SK-N-SH (cell line): ENCODE measurements around the gene ELMO3. TPM values are rescaled to one million over a fixed set of nuclear protein-coding genes. Genes with fewer than 3 reads are reported as not detected.

Experiments
- CTCF ChIA-PET: fragments of 300-600, 350-600 bp; formaldehyde crosslinking; extraction: SDS; loops from one replicate; lab custom pipeline; 2021; lab: Yijun Ruan, JAX
- POLR2A ChIA-PET: fragments of 350-600 bp; sonication (Branson Sonifier 250); formaldehyde crosslinking; extraction: SDS; loops from one replicate; lab custom pipeline; 2020; ENCODE audit warnings: antibody characterized with exemption, inconsistent platforms; lab: Yijun Ruan, JAX
- DNase-seq: peaks from one replicate; pipeline ENCODE4 v3.0.0; 2012
- H2AFZ ChIP-seq: fragments of 200-600 bp; sonication (generic); 2 replicates; pipeline ENCODE4 v1.8.1; 2016; ENCODE audit warnings: antibody characterized with exemption, mild to moderate bottlenecking, low read depth
- H3F3A ChIP-seq: fragments of 200-600 bp; sonication (generic); replicated peaks from 2 replicates; pipeline ENCODE3; 2016; ENCODE audit warnings: antibody characterized with exemption, mild to moderate bottlenecking; ENCODE audit not compliant: insufficient read depth
- H3K27ac ChIP-seq, 2 experiments: fragments of 200-500 bp in 1 of 2; fragments of 200-600 bp in 1 of 2; sonication (Bioruptor generic) in 1 of 2; sonication (generic), shearing (Covaris generic) in 1 of 2; 2 replicates each; pipeline versions ENCODE4 v1.5.1 to v1.6.1; 2014 to 2016; ENCODE audit warnings: low read depth in 2 of 2, inconsistent platforms in 1 of 2, low read length in 1 of 2, mild to moderate bottlenecking in 1 of 2, mixed read lengths in 1 of 2
- H3K27me3 ChIP-seq: fragments of 200-600 bp; sonication (generic), shearing (Covaris generic); 2 replicates; pipeline ENCODE4 v1.6.1; 2016; ENCODE audit warnings: mixed run types; ENCODE audit not compliant: insufficient read depth
- H3K36me3 ChIP-seq, 2 experiments: fragments of 200-500 bp in 1 of 2; fragments of 200-600 bp in 1 of 2; sonication (Bioruptor generic) in 1 of 2; sonication (generic) in 1 of 2; replicated peaks in 1 of 2; 2 replicates each; pipeline versions ENCODE3 to v1.5.1; 2014 to 2016; ENCODE audit warnings: low read length in 1 of 2, mild to moderate bottlenecking in 1 of 2; ENCODE audit not compliant: insufficient read depth in 2 of 2, control insufficient read depth in 1 of 2
- H3K4me1 ChIP-seq, 2 experiments: fragments of 200-500 bp in 1 of 2; fragments of 200-600 bp in 1 of 2; sonication (Bioruptor generic) in 1 of 2; sonication (generic), shearing (Covaris generic) in 1 of 2; 2 replicates each; pipeline versions ENCODE4 v1.5.1 to v1.6.1; 2014 to 2016; ENCODE audit warnings: low read depth in 1 of 2, low read length in 1 of 2, mixed run types in 1 of 2; ENCODE audit not compliant: insufficient read depth in 2 of 2, control insufficient read depth in 1 of 2
- H3K4me2 ChIP-seq: fragments of 200-600 bp; sonication (generic), shearing (Covaris generic); 2 replicates; pipeline ENCODE4 v1.6.1; 2017; ENCODE audit warnings: mixed run types
- H3K4me3 ChIP-seq, 2 experiments: fragments of 200-500 bp in 1 of 2; fragments of 200-600 bp in 1 of 2; sonication (Bioruptor generic) in 1 of 2; sonication (generic), shearing (Covaris generic) in 1 of 2; 2 replicates each; pipeline versions ENCODE4 v1.5.1 to v1.8.1; 2014 to 2016; ENCODE audit warnings: low read depth in 2 of 2, inconsistent platforms in 1 of 2, low read length in 1 of 2, mild to moderate bottlenecking in 1 of 2, mixed read lengths in 1 of 2, moderate library complexity in 1 of 2
- H3K79me2 ChIP-seq: fragments of 200-600 bp; sonication (generic); 2 replicates; pipeline ENCODE4 v1.8.1; 2017; ENCODE audit warnings: mild to moderate bottlenecking; ENCODE audit not compliant: insufficient read depth
- H3K9ac ChIP-seq: fragments of 200-600 bp; sonication (generic); 2 replicates; pipeline ENCODE4 v1.6.1; 2017; ENCODE audit warnings: mixed run types
- H3K9me2 ChIP-seq: fragments of 200-600 bp; sonication (generic); 2 replicates; pipeline ENCODE4 v1.6.1; 2017; ENCODE audit warnings: mixed run types
- H3K9me3 ChIP-seq: fragments of 200-600 bp; sonication (generic); 2 replicates; pipeline ENCODE4 v1.6.1; 2017; ENCODE audit warnings: mixed run types, mild to moderate bottlenecking, moderate library complexity
- H4K20me1 ChIP-seq: fragments of 200-600 bp; sonication (generic); 2 replicates; pipeline ENCODE4 v1.6.1; 2017; ENCODE audit warnings: mild to moderate bottlenecking, mixed run types; ENCODE audit not compliant: insufficient read depth
- CHD2 ChIP-seq: fragments of 150-350 bp; IDR thresholded peaks from 2 replicates; pipeline ENCODE4 v1.6.1; 2018; ENCODE audit warnings: low read length; ENCODE audit not compliant: partially characterized antibody
- ELF1 ChIP-seq: IDR thresholded peaks from 2 replicates; pipeline ENCODE4 v1.4.0; 2012
- FOSL2 ChIP-seq: IDR thresholded peaks from 2 replicates; pipeline ENCODE4 v1.4.0; 2012; ENCODE audit warnings: low read depth, mild to moderate bottlenecking, moderate library complexity, borderline replicate concordance
- GABPA ChIP-seq: IDR thresholded peaks from 2 replicates; pipeline ENCODE4 v1.4.0; 2012; ENCODE audit warnings: low read depth, mild to moderate bottlenecking
- MEF2A ChIP-seq: IDR thresholded peaks from 2 replicates; pipeline ENCODE4 v1.4.0; 2012; ENCODE audit warnings: low read depth, borderline replicate concordance
- MXI1 ChIP-seq: IDR thresholded peaks from 2 replicates; pipeline ENCODE4 v1.6.1; 2012; ENCODE audit warnings: mild to moderate bottlenecking, low read depth, low read length, improper control_type of control experiment
- NRF1 ChIP-seq: IDR thresholded peaks from 2 replicates; pipeline ENCODE4 v1.6.1; 2012; ENCODE audit warnings: low read depth, mild to moderate bottlenecking, low read length
- POLR2AphosphoS5 ChIP-seq: IDR thresholded peaks from 2 replicates; pipeline ENCODE4 v1.6.1; 2012; ENCODE audit warnings: low read depth, low read length
- RAD21 ChIP-seq: IDR thresholded peaks from 2 replicates; pipeline ENCODE4 v1.6.1; 2012; ENCODE audit warnings: mild to moderate bottlenecking, low read length
- RCOR1 ChIP-seq: fragments of 150-350 bp; IDR thresholded peaks from 2 replicates; pipeline ENCODE4 v1.6.1; 2017; ENCODE audit warnings: antibody characterized with exemption, low read length
- RFX5 ChIP-seq: IDR thresholded peaks from 2 replicates; pipeline ENCODE4 v1.6.1; 2012; ENCODE audit warnings: mild to moderate bottlenecking, improper control_type of control experiment, low read length
- RXRA ChIP-seq: IDR thresholded peaks from 2 replicates; pipeline ENCODE4 v1.4.0; 2012; ENCODE audit warnings: low read depth, mild to moderate bottlenecking, borderline replicate concordance
- SIN3A ChIP-seq: IDR thresholded peaks from 2 replicates; pipeline ENCODE4 v1.6.1; 2012; ENCODE audit warnings: low read depth, mild to moderate bottlenecking, low read length, moderate library complexity, borderline replicate concordance
- TAF1 ChIP-seq: IDR thresholded peaks from 2 replicates; pipeline ENCODE4 v1.6.1; 2012; ENCODE audit warnings: low read depth, mild to moderate bottlenecking, low read length, moderate library complexity, borderline replicate concordance
- TEAD4 ChIP-seq: IDR thresholded peaks from 2 replicates; pipeline ENCODE4 v1.4.0; 2012; ENCODE audit warnings: mild to moderate bottlenecking, borderline replicate concordance; ENCODE audit not compliant: insufficient read depth
- ZBTB33 ChIP-seq: IDR thresholded peaks from 2 replicates; pipeline ENCODE4 v1.4.0; 2012; ENCODE audit warnings: low read depth, borderline replicate concordance
- WGBS: methylation state at CpG from one replicate; pipeline ENCODE4 v1.1.6; 2017; ENCODE audit warnings: low lambda C conversion rate; 5-methylcytosine and 5-hydroxymethylcytosine counted together
- polyA plus RNA-seq, 3 experiments: library from polyadenylated mRNA; depleted of rRNA; stranded (reverse); fragments of >200 nt; gene quantifications; 2 replicates each; pipeline ENCODE4 v1.2.3, GENCODE V29; 2012
- TF ChIP-seq, protein P1 (sequence below): fragments of 150-350 bp; IDR thresholded peaks from 2 replicates; pipeline ENCODE4 v1.6.1; 2017; ENCODE audit warnings: antibody characterized with exemption, low read length, low read depth, borderline replicate concordance
- TF ChIP-seq, protein P2 (sequence below): fragments of 150-350 bp; IDR thresholded peaks from 2 replicates; pipeline ENCODE4 v1.6.1; 2016; ENCODE audit warnings: mild to moderate bottlenecking, low read depth, low read length

ELMO3 gene
- polyA plus RNA-seq, 1 of the 3 experiments (the other 2 are of a cell fraction): 2.3 TPM

DNA sequence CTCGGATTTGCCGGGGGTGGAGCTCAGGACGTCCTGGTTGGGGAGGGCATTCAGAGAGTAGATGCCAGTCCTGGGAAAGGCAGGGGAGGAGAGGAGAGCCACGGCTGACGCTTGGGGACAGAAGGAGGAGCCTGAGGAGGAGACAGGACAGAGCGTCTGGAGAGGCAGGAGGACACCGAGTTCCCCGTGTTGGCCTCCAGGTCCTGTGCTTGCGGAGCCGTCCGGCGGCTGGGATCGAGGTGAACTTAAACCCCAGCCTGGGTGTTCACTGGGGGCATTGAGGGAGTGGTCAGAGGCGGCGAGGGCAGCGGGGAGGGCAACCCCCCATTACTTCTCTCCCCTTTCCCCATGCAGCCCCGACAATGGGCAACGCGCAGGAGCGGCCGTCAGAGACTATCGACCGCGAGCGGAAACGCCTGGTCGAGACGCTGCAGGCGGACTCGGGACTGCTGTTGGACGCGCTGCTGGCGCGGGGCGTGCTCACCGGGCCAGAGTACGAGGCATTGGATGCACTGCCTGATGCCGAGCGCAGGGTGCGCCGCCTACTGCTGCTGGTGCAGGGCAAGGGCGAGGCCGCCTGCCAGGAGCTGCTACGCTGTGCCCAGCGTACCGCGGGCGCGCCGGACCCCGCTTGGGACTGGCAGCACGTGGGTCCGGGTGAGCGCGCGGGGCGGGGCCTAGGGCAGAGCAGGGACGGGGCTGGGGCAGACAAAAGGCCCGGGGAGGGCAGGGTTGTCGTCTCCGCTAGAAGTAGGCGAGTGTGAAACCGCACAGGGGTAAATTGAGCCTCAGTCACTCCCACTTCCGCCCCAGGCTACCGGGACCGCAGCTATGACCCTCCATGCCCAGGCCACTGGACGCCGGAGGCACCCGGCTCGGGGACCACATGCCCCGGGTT is 24.9 kb upstream of the ELMO3 start (continued):
- TF ChIP-seq, protein P1, sequence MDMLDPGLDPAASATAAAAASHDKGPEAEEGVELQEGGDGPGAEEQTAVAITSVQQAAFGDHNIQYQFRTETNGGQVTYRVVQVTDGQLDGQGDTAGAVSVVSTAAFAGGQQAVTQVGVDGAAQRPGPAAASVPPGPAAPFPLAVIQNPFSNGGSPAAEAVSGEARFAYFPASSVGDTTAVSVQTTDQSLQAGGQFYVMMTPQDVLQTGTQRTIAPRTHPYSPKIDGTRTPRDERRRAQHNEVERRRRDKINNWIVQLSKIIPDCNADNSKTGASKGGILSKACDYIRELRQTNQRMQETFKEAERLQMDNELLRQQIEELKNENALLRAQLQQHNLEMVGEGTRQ: 0 out of 2 replicates have a peak, but pooled peaks have one; percentile 34
- TF ChIP-seq MXI1: peak; percentile 90
- TF ChIP-seq RAD21: peak; percentile 16; the same call in 1 of the 2 replicates
- 0 out of 2 replicates have a peak, but pooled peaks have one; percentile 67 for TF ChIP-seq SIN3A
- TF ChIP-seq, all 33 proteins: peak for 12

GRCh38 chr16:67174706-67175231 is 24.2 kb upstream of the ELMO3 start:
- DNase-seq: peak; percentile 46
- Histone ChIP-seq H3K9me3 (no peaks in the 10 kb centered on the region), H3K9ac (peak overlapping the region; percentile 48), H3K27ac (peak overlapping the region; percentile 50 to 86; a peak in 3 of 4 replicates), H3K9me2 (no peaks in the 10 kb centered on the region), H4K20me1 (peaks cover 10% of the 10 kb centered on the region), H3K79me2 (peaks cover 19% of the 10 kb centered on the region; the same call in 1 of the 2 replicates), H3K4me1 (peaks cover 33 to 54% of the 10 kb centered on the region in 2 experiments; a peak in 3 of 4 replicates), H3K27me3 (no peaks in the 10 kb centered on the region), H2AFZ (no peak overlapping the region), H3K4me2 (peak overlapping the region; percentile 86), H3K4me3 (peak overlapping the region; percentile 45 to 60), H3K36me3 (peaks cover 6 to 8% of the 10 kb centered on the region in 2 experiments), H3F3A (peaks cover 42% of the 10 kb centered on the region)
- POLR2A ChIA-PET: interaction anchor here (0.6 to 3.8 kb wide), 10 partner anchors 8 to 179 kb away, joined by 3 to 37 read pairs (median 6); partner anchors contain the start of genes B3GNT9, HSF4, MATCAP1 and TMEM208
- WGBS: 84% methylated on average over 13 of the region's 31 CpGs
- TF ChIP-seq POLR2AphosphoS5 (no peak), ELF1 (no peak)
- CTCF ChIA-PET: interaction anchor here (0.6 to 5.1 kb wide), 8 partner anchors 9 to 204 kb away, joined by 3 to 26 read pairs (median 6); partner anchors contain the start of genes FBXL8, MATCAP1 and TRADD

GRCh38 chr16:67176662-67177061 is 22.3 kb upstream of the ELMO3 start:
- H3K9ac ChIP-seq: no peak overlapping the region
- DNase-seq: no peak
- POLR2A ChIA-PET: interaction anchor here (0.6 to 3.6 kb wide), 4 partner anchors 8 to 26 kb away, joined by 3 to 12 read pairs (median 8); partner anchors contain the start of gene B3GNT9
- peaks cover 20 to 47% of the 10 kb centered on the region in 2 experiments; a peak in 3 of 4 replicates for H3K4me1 ChIP-seq
- TF ChIP-seq GABPA (no peak), TEAD4 (no peak), FOSL2 (no peak), RFX5 (no peak), RXRA (no peak), RCOR1 (no peak), TAF1 (no peak), ZBTB33 (no peak), CHD2 (no peak), NRF1 (no peak), MXI1 (no peak), SIN3A (no peak), RAD21 (no peak), MEF2A (no peak), ELF1 (no peak)
- TF ChIP-seq, protein P2, sequence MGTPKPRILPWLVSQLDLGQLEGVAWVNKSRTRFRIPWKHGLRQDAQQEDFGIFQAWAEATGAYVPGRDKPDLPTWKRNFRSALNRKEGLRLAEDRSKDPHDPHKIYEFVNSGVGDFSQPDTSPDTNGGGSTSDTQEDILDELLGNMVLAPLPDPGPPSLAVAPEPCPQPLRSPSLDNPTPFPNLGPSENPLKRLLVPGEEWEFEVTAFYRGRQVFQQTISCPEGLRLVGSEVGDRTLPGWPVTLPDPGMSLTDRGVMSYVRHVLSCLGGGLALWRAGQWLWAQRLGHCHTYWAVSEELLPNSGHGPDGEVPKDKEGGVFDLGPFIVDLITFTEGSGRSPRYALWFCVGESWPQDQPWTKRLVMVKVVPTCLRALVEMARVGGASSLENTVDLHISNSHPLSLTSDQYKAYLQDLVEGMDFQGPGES: no peak
- no peak overlapping the region for H3K27ac ChIP-seq
- H3K79me2 ChIP-seq: peaks cover 16% of the 10 kb centered on the region; the same call in 1 of the 2 replicates
- no peaks in the 10 kb centered on the region for H3K9me2 ChIP-seq
- H3K27me3 ChIP-seq: no peaks in the 10 kb centered on the region
- H3K4me3 ChIP-seq: no peak overlapping the region
- WGBS: 97% methylated on average over 8 of the region's 12 CpGs
- no peaks in the 10 kb centered on the region for H3K9me3 ChIP-seq
- H4K20me1 ChIP-seq: peaks cover 10% of the 10 kb centered on the region
- no peak overlapping the region for H3K4me2 ChIP-seq
- H3F3A ChIP-seq: peaks cover 34% of the 10 kb centered on the region
- CTCF ChIA-PET: interaction anchor here (0.8 to 5.1 kb wide), 12 partner anchors 7 to 222 kb away, joined by 3 to 26 read pairs (median 4); partner anchors contain the start of gene MATCAP1
- no peak overlapping the region for H2AFZ ChIP-seq
- peaks cover 6 to 8% of the 10 kb centered on the region in 2 experiments for H3K36me3 ChIP-seq
